A673 (cell line): ENCODE measurements around the gene GJB6. TPM values are rescaled to one million over a fixed set of nuclear protein-coding genes. Genes with fewer than 3 reads are reported as not detected.

Experiments used
- BruUV-seq: library from RNA; stranded (reverse); fragments of 400-500 nt; replicated peaks from 2 replicates; lab custom pipeline; 2021; lab: Mats Ljungman, UMichigan
- CTCF ChIA-PET: fragments of 300-600 bp; sonication (Branson Sonifier 250); formaldehyde crosslinking; loops from one replicate; lab custom pipeline; 2022; ENCODE audit warnings: antibody characterized with exemption; lab: Charles Lee
- POLR2A ChIA-PET: fragments of 300-600 bp; sonication (Branson Sonifier 250); formaldehyde crosslinking; loops from one replicate; lab custom pipeline; 2022; ENCODE audit warnings: antibody characterized with exemption; ENCODE audit not compliant: low non-redundant PET; lab: Charles Lee
- DNase-seq: peaks from one replicate; pipeline ENCODE4 v3.0.0-alpha.2; 2015; ENCODE audit warnings: low spot score
- H3K27ac ChIP-seq: fragments of 200-600 bp; sonication (generic); 2 replicates; pipeline ENCODE4 v1.5.1; 2016; ENCODE audit warnings: mixed run types, low read depth, mild to moderate bottlenecking, mixed read lengths, antibody characterized with exemption, low read length; ENCODE audit not compliant: poor library complexity, severe bottlenecking
- H3K27me3 ChIP-seq: fragments of 200-600 bp; sonication (generic); replicated peaks from 2 replicates; pipeline ENCODE4 v1.6.1; 2017; ENCODE audit warnings: mixed run types, low read depth, mild to moderate bottlenecking, mixed read lengths, antibody characterized with exemption, low read length; ENCODE audit not compliant: insufficient read depth, poor library complexity
- H3K36me3 ChIP-seq: fragments of 200-600 bp; sonication (generic); 2 replicates; pipeline ENCODE4 v1.6.1; 2016; ENCODE audit warnings: mixed run types, mild to moderate bottlenecking, mixed read lengths, antibody characterized with exemption, low read length; ENCODE audit not compliant: insufficient read depth, poor library complexity, severe bottlenecking
- H3K4me1 ChIP-seq: fragments of 200-600 bp; sonication (generic); 2 replicates; pipeline ENCODE4 v1.6.1; 2017; ENCODE audit warnings: mixed run types, mild to moderate bottlenecking, mixed read lengths, antibody characterized with exemption, low read length; ENCODE audit not compliant: insufficient read depth, poor library complexity, severe bottlenecking
- H3K4me3 ChIP-seq: fragments of 200-600 bp; sonication (generic); 2 replicates; pipeline ENCODE4 v1.5.1; 2016; ENCODE audit warnings: low read depth, mixed run types, mild to moderate bottlenecking, mixed read lengths, low read length; ENCODE audit not compliant: poor library complexity, severe bottlenecking
- H3K9me3 ChIP-seq: fragments of 200-600 bp; sonication (generic); 2 replicates; pipeline ENCODE4 v1.6.1; 2016; ENCODE audit warnings: mixed run types, low read depth, mild to moderate bottlenecking, mixed read lengths, antibody characterized with exemption, low read length; ENCODE audit not compliant: poor library complexity, severe bottlenecking
- EZH2 ChIP-seq: fragments of 200-600 bp; sonication (generic); IDR thresholded peaks from 2 replicates; pipeline ENCODE4 v1.6.1; 2017; ENCODE audit warnings: borderline replicate concordance, low read depth, mild to moderate bottlenecking, mixed read lengths, antibody characterized with exemption, low read length; ENCODE audit not compliant: poor library complexity, severe bottlenecking
- intact Hi-C: fragments of 100-400 bp; cut with micrococcal nuclease; formaldehyde crosslinking; loops from one replicate; pipeline ENCODE4 v1.10.0; 2022; ENCODE audit not compliant: unreplicated experiment
- total RNA-seq: library from RNA; stranded (reverse); gene quantifications from 2 replicates; pipeline ENCODE4 v1.2.3, GENCODE V29; 2021
- TF ChIP-seq, protein P1 (sequence below): fragments of 300-800, 200-600 bp; sonication (generic); conservative IDR thresholded peaks from 2 replicates; pipeline ENCODE4 v1.5.1; 2017; ENCODE audit warnings: low read depth, mild to moderate bottlenecking, antibody characterized with exemption, low read length, moderate library complexity, mixed read lengths

Gene GJB6
- total RNA-seq, 1 experiment from 2014 or later, result not detected

DNA sequence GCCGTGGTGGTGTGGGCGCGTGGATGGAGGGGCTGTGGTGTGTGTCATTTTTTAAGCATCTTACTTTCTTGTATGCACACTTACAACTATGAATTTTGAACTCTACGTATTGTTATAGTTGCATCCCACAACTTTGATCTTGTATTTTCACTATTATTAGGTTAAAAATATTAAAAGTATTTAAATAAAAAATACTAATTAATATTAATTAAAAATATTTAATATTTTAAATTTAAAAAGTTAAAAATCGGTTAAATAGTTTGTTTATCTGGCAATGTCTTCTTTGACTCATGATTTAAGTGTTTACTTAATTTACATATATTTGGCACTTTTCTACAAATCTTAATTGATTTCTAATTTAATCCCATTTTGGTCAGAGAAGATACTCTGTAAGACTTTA, 17.8 kb upstream of the GJB6 start:
- DNase-seq, result no peak
- TF ChIP-seq, protein P1, sequence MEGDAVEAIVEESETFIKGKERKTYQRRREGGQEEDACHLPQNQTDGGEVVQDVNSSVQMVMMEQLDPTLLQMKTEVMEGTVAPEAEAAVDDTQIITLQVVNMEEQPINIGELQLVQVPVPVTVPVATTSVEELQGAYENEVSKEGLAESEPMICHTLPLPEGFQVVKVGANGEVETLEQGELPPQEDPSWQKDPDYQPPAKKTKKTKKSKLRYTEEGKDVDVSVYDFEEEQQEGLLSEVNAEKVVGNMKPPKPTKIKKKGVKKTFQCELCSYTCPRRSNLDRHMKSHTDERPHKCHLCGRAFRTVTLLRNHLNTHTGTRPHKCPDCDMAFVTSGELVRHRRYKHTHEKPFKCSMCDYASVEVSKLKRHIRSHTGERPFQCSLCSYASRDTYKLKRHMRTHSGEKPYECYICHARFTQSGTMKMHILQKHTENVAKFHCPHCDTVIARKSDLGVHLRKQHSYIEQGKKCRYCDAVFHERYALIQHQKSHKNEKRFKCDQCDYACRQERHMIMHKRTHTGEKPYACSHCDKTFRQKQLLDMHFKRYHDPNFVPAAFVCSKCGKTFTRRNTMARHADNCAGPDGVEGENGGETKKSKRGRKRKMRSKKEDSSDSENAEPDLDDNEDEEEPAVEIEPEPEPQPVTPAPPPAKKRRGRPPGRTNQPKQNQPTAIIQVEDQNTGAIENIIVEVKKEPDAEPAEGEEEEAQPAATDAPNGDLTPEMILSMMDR, result no peak
- no peak for TF ChIP-seq EZH2
- BruUV-seq, result no TSS peak
- Histone ChIP-seq H3K4me1 (no peaks in the 10 kb centered on the region), H3K36me3 (no peaks in the 10 kb centered on the region), H3K4me3 (no peak overlapping the region), H3K27me3 (no peaks in the 10 kb centered on the region), H3K27ac (no peak overlapping the region), H3K9me3 (no peaks in the 10 kb centered on the region)
- POLR2A ChIA-PET, result interaction anchor here (0.7 kb wide), 1 partner anchor 293 kb away, joined by 8 read pairs; no protein-coding TSS in a partner anchor
- intact Hi-C loops, result no loop called here
- CTCF ChIA-PET, result no interaction called here

DNA sequence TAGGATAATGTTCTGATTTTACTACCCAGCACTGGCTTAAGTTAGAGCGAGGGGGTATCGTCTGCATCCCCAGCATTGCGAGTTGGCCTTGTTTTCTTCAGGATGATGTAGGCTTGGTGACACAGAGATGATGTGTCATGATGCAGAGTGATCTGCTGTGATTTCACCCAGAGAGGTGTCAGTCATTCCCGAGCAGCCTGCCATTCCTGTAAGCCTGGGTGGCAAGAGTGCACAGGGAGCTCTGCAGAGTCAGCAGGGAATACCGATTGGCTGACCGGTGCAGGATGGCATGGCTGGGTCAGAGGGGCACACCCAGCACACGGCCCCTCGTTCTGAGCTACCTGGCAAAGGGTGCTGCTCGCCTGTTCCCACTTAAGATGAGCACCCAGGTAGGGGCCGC, 15.8 kb upstream of the GJB6 start:
- no peaks in the 10 kb centered on the region for H3K36me3 ChIP-seq
- intact Hi-C loops, result no loop called here
- TF ChIP-seq, protein P1, result no peak
- TF ChIP-seq EZH2, result no peak
- no peak overlapping the region for H3K27ac ChIP-seq
- H3K9me3 ChIP-seq, result no peaks in the 10 kb centered on the region
- ChIA-PET POLR2A (no interaction called here), CTCF (no interaction called here)
- no TSS peak for BruUV-seq
- H3K4me1 ChIP-seq, result no peaks in the 10 kb centered on the region
- no peak overlapping the region for H3K4me3 ChIP-seq
- DNase-seq, result no peak
- no peaks in the 10 kb centered on the region for H3K27me3 ChIP-seq

DNA sequence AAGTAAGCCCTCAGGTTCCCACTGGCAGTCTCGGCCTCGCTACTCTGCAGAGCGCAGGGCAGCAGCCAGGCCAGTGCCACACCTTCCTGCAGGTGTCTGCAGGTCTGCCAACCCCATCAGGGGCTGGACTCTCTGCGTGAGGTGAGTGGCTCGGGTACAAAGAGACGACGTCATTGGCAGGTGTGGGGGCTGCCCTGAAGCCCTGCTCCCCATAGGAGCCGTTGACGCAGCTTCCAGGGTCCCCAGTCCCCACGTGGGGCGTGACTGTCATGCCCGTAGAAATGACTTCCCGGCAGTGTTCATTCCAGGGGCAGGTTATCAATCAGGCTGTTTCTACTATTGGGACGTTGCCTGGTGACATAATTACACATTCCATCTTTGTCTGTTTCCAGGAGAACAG, 15.3 kb upstream of the GJB6 start:
- intact Hi-C loops, result no loop called here
- Histone ChIP-seq H3K27me3 (no peaks in the 10 kb centered on the region), H3K36me3 (no peaks in the 10 kb centered on the region), H3K27ac (no peak overlapping the region), H3K9me3 (no peaks in the 10 kb centered on the region), H3K4me1 (no peaks in the 10 kb centered on the region), H3K4me3 (no peak overlapping the region)
- TF ChIP-seq, protein P1, result no peak
- no peak for TF ChIP-seq EZH2
- no TSS peak for BruUV-seq
- ChIA-PET CTCF (no interaction called here), POLR2A (no interaction called here)
- DNase-seq, result no peak
